Left ventricle myocardium inferior (tissue), 1 donor: Measurements from ENCODE around the gene PKP1. TPM values are rescaled to one million over a fixed set of nuclear protein-coding genes. Genes with fewer than 3 reads are reported as not detected.

Experiments used
- DNase-seq: peaks from one replicate; pipeline ENCODE4 v3.0.0-alpha.2; 2020
- H3K27ac ChIP-seq: fragments of 200-600 bp; replicated peaks from 2 replicates; pipeline ENCODE4 v1.8.0; 2021
- H3K27me3 ChIP-seq: fragments of 200-600 bp; 2 replicates; pipeline ENCODE4 v1.8.0; 2021; ENCODE audit warnings: low read depth
- H3K36me3 ChIP-seq: fragments of 200-600 bp; 2 replicates; pipeline ENCODE4 v1.8.0; 2021
- H3K4me1 ChIP-seq: fragments of 200-600 bp; 2 replicates; pipeline ENCODE4 v1.8.0; 2021
- H3K4me3 ChIP-seq: fragments of 200-600 bp; 2 replicates; pipeline ENCODE4 v1.8.0; 2021; ENCODE audit warnings: mild to moderate bottlenecking, moderate library complexity
- H3K9me3 ChIP-seq: fragments of 200-600 bp; replicated peaks from 2 replicates; pipeline ENCODE4 v1.8.0; 2021
- CTCF ChIP-seq: fragments of 200-600 bp; IDR thresholded peaks from 2 replicates; pipeline ENCODE4 v1.8.0; 2021; ENCODE audit warnings: antibody characterized with exemption, mild to moderate bottlenecking, borderline replicate concordance
- intact Hi-C: fragments of 100-400 bp; cut with micrococcal nuclease; formaldehyde crosslinking; loops from one replicate; pipeline ENCODE4 v1.11.0; 2022
- total RNA-seq: library from RNA; stranded (reverse); fragmentation: NEBNext Ultra II Directional; extraction: Animal tissue kit (Norgen Biotek cat#: 25700); gene quantifications from one replicate; pipeline ENCODE4 v1.2.1, GENCODE V29; 2021
- donor health status: DM: no; HTN: yes; CAD: no; lungs with severe emphysema.

PKP1 gene
- total RNA-seq, 1 donor from 2014 or later: 0.38 TPM

- Histone ChIP-seq H3K9me3 (no peaks in the 10 kb centered on the region), H3K36me3 (no peaks in the 10 kb centered on the region), H3K4me1 (peaks cover 16% of the 10 kb centered on the region), H3K4me3 (no peak overlapping the region), H3K27ac (no peak overlapping the region), H3K27me3 (no peaks in the 10 kb centered on the region)
- no peak for TF ChIP-seq CTCF
- intact Hi-C loops: no loop called here
- no peak for DNase-seq
Measured at GRCh38 chr1:201324821-201325677, 41.7 kb downstream of the PKP1 start.

GRCh38 chr1:201325678-201326060 is 42.4 kb downstream of the PKP1 start:
- Histone ChIP-seq H3K4me1 (peaks cover 22% of the 10 kb centered on the region), H3K9me3 (no peaks in the 10 kb centered on the region), H3K4me3 (no peak overlapping the region), H3K27me3 (no peaks in the 10 kb centered on the region), H3K36me3 (no peaks in the 10 kb centered on the region), H3K27ac (no peak overlapping the region)
- intact Hi-C loops: no loop called here
- DNase-seq: no peak
- TF ChIP-seq CTCF: no peak

GRCh38 chr1:201326710-201327109 is 43.4 kb downstream of the PKP1 start:
- no peak overlapping the region for H3K27ac ChIP-seq
- TF ChIP-seq CTCF: no peak
- no peaks in the 10 kb centered on the region for H3K27me3 ChIP-seq
- H3K9me3 ChIP-seq: no peaks in the 10 kb centered on the region
- no peak for DNase-seq
- no peak overlapping the region for H3K4me3 ChIP-seq
- H3K36me3 ChIP-seq: no peaks in the 10 kb centered on the region
- peaks cover 24% of the 10 kb centered on the region for H3K4me1 ChIP-seq
- intact Hi-C loops: no loop called here

GRCh38 chr1:201327687-201328240 is 44.5 kb downstream of the PKP1 start:
- no peak for DNase-seq
- no peak overlapping the region for H3K4me3 ChIP-seq
- no peaks in the 10 kb centered on the region for H3K27me3 ChIP-seq
- H3K9me3 ChIP-seq: no peaks in the 10 kb centered on the region
- no peaks in the 10 kb centered on the region for H3K36me3 ChIP-seq
- H3K4me1 ChIP-seq: peaks cover 24% of the 10 kb centered on the region
- no peak for TF ChIP-seq CTCF
- intact Hi-C loops: no loop called here
- H3K27ac ChIP-seq: no peak overlapping the region

GRCh38 chr1:201328576-201328975 is 45.3 kb downstream of the PKP1 start:
- intact Hi-C loops: no loop called here
- H3K4me3 ChIP-seq: no peak overlapping the region
- no peak overlapping the region for H3K27ac ChIP-seq
- no peak for DNase-seq
- no peaks in the 10 kb centered on the region for H3K9me3 ChIP-seq
- H3K4me1 ChIP-seq: peaks cover 24% of the 10 kb centered on the region
- no peaks in the 10 kb centered on the region for H3K36me3 ChIP-seq
- TF ChIP-seq CTCF: no peak
- H3K27me3 ChIP-seq: no peaks in the 10 kb centered on the region
